COLO668 (cell line): Measurements from ENCODE around the gene NFIX.

ENCODE experiments used
- DNase-seq: peaks from one replicate; lab custom pipeline; 2025; ENCODE audit not compliant: unreplicated experiment; lab: John Stamatoyannopoulos, UW

The NFIX gene

GRCh38 chr19:13139633-13140311 is 144.5 kb downstream of the NFIX start:
- DNase-seq, result no peak

GRCh38 chr19:13146763-13147563 is 151.7 kb downstream of the NFIX start:
- no peak for DNase-seq
